HG03045 (cell line): ENCODE measurements around the gene TNRC6B.
"Not testable (repeated sequence)": the region's sequence is repeated elsewhere in the genome, so short reads cannot be mapped to it uniquely, and the experiment has no call there.

Source experiments
- ATAC-seq: cut with Tn5 transposase; IDR thresholded peaks from one replicate; pipeline ENCODE4 v1.9.1; 2021; ENCODE audit warnings: mild to moderate bottlenecking, moderate library complexity; ENCODE audit not compliant: unreplicated experiment

Gene TNRC6B

GRCh38 chr22:40279017-40279416, 101.3 kb downstream of the TNRC6B start:
- no peak for ATAC-seq

GRCh38 chr22:40281717-40282116, 104.0 kb downstream of the TNRC6B start:
- ATAC-seq, result no peak

- ATAC-seq, result no peak
These were observed 107.8 kb downstream of the TNRC6B start for GRCh38 chr22:40285513-40285912.

- ATAC-seq, result no peak
These were observed 112.3 kb downstream of the TNRC6B start for GRCh38 chr22:40289991-40290459.

- ATAC-seq, result no peak
These were observed 112.8 kb downstream of the TNRC6B start for GRCh38 chr22:40290516-40290915.

- no peak for ATAC-seq
These were observed 117.0 kb downstream of the TNRC6B start for GRCh38 chr22:40294696-40295095.

- ATAC-seq, result no peak
These were observed 122.6 kb downstream of the TNRC6B start for GRCh38 chr22:40300316-40300715.

GRCh38 chr22:40300884-40301672, 123.4 kb downstream of the TNRC6B start:
- no peak for ATAC-seq

GRCh38 chr22:40302149-40302548, 124.4 kb downstream of the TNRC6B start:
- no peak for ATAC-seq

GRCh38 chr22:40305625-40306024, 127.9 kb downstream of the TNRC6B start:
- ATAC-seq, result no peak

- ATAC-seq, result no peak
These were observed 131.4 kb downstream of the TNRC6B start for GRCh38 chr22:40308999-40309573.

GRCh38 chr22:40309631-40310030, 131.9 kb downstream of the TNRC6B start:
- no peak for ATAC-seq

- ATAC-seq, result no peak
These were observed 132.5 kb downstream of the TNRC6B start for GRCh38 chr22:40310081-40310767.

GRCh38 chr22:40310768-40311120, 133.0 kb downstream of the TNRC6B start:
- ATAC-seq, result no peak

- ATAC-seq, result not testable (repeated sequence)
These were observed 133.9 kb downstream of the TNRC6B start for GRCh38 chr22:40311646-40312045.

- no peak for ATAC-seq
These were observed 134.3 kb downstream of the TNRC6B start for GRCh38 chr22:40312050-40312449.

- no peak for ATAC-seq
These were observed 135.3 kb downstream of the TNRC6B start for GRCh38 chr22:40313007-40313406.

GRCh38 chr22:40314041-40314440, 136.3 kb downstream of the TNRC6B start:
- no peak for ATAC-seq

- ATAC-seq, result no peak
These were observed 143.0 kb downstream of the TNRC6B start for GRCh38 chr22:40320687-40321086.

- ATAC-seq, result no peak
These were observed 144.3 kb downstream of the TNRC6B start for GRCh38 chr22:40322021-40322420.

- ATAC-seq, result no peak
These were observed 145.2 kb downstream of the TNRC6B start for GRCh38 chr22:40322818-40323447.
